DND-41 (cell line): ENCODE results near the gene FLOT1.

ENCODE experiments used
- EZH2 ChIP-seq: IDR thresholded peaks from 3 replicates; pipeline ENCODE4 v1.6.1; 2012; ENCODE audit warnings: borderline replicate concordance, low read depth, mild to moderate bottlenecking, moderate library complexity, low read length, inconsistent platforms; ENCODE audit not compliant: severe bottlenecking
- TF ChIP-seq, protein P1 (sequence below): IDR thresholded peaks from 2 replicates; pipeline ENCODE4 v1.5.1; 2012; ENCODE audit warnings: borderline replicate concordance, low read length, moderate library complexity, mild to moderate bottlenecking; ENCODE audit not compliant: poor library complexity, severe bottlenecking; ENCODE audit errors: extremely low read depth

DNA sequence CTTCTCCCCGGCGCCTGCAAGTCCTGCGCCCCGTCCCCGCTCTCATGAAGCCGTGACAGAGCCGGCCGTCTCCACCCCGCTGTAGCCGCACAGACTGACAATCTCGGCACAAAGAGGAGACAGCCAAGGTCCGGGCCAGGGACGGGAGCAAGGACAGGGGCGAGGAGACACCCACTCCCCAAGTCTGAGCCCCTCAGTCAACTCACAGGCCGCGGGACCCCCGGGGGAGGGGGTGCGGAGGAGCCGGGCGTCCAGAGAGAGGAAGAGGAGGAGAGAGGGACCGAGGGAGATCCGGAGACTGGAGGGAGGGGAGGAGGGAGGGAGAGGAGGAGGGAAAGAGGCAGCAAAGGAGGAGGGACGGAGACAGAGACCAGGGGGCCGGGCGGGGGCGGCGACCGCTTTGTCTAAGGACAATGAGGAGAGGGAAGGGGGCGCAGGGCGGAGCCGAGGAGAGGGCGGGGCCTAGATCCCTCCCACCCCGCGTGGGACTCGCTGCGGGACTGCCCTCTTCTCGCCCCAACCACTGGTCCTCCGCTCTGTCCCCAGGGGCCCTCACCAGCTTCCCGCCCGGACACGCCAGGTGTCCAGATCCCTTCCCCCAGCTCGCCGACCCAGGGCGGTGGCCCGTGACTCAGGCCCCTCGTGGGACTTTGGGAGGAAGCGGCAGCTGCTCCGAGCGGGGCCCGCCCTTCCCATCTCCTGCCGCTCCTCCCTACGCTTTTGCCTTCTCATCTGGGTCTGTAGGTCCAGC, 55.4 kb downstream of the FLOT1 start:
- TF ChIP-seq, protein P1, sequence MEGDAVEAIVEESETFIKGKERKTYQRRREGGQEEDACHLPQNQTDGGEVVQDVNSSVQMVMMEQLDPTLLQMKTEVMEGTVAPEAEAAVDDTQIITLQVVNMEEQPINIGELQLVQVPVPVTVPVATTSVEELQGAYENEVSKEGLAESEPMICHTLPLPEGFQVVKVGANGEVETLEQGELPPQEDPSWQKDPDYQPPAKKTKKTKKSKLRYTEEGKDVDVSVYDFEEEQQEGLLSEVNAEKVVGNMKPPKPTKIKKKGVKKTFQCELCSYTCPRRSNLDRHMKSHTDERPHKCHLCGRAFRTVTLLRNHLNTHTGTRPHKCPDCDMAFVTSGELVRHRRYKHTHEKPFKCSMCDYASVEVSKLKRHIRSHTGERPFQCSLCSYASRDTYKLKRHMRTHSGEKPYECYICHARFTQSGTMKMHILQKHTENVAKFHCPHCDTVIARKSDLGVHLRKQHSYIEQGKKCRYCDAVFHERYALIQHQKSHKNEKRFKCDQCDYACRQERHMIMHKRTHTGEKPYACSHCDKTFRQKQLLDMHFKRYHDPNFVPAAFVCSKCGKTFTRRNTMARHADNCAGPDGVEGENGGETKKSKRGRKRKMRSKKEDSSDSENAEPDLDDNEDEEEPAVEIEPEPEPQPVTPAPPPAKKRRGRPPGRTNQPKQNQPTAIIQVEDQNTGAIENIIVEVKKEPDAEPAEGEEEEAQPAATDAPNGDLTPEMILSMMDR, result no peak
- no peak for TF ChIP-seq EZH2
